A204.1 (cell line): Measurements from ENCODE around the gene BIN1.
"Not testable (repeated sequence)": the region's sequence is repeated elsewhere in the genome, so short reads cannot be mapped to it uniquely, and the experiment has no call there.

Experiments used
- FAIRE-seq: peaks from 2 replicates; lab custom pipeline; 2012; peaks lifted over from hg19 to GRCh38; lab: Jason Lieb, UNC

The BIN1 gene

GRCh38 chr2:127046579-127046978, 60.4 kb downstream of the BIN1 start:
- FAIRE-seq: no peak

GRCh38 chr2:127045792-127046501, 61.0 kb downstream of the BIN1 start:
- FAIRE-seq: no peak

GRCh38 chr2:127044977-127045661, 61.8 kb downstream of the BIN1 start:
- FAIRE-seq: no peak

- no peak for FAIRE-seq
These were observed 62.7 kb downstream of the BIN1 start for GRCh38 chr2:127044165-127044718.

GRCh38 chr2:127043367-127044164, 63.4 kb downstream of the BIN1 start:
- FAIRE-seq: no peak

GRCh38 chr2:127041259-127041970, 65.5 kb downstream of the BIN1 start:
- no peak for FAIRE-seq

- FAIRE-seq: no peak
These were observed 66.8 kb downstream of the BIN1 start for GRCh38 chr2:127040169-127040568.

GRCh38 chr2:127039387-127040031, 67.4 kb downstream of the BIN1 start:
- no peak for FAIRE-seq

GRCh38 chr2:127037476-127037875, 69.5 kb downstream of the BIN1 start:
- FAIRE-seq: no peak

GRCh38 chr2:127034883-127035611, 71.9 kb downstream of the BIN1 start:
- FAIRE-seq: no peak

- FAIRE-seq: no peak
These were observed 72.9 kb downstream of the BIN1 start for GRCh38 chr2:127034051-127034450.

- no peak for FAIRE-seq
These were observed 74.3 kb downstream of the BIN1 start for GRCh38 chr2:127032621-127033020.

- FAIRE-seq: no peak
These were observed 77.5 kb downstream of the BIN1 start for GRCh38 chr2:127029350-127030051.

GRCh38 chr2:127028745-127029144, 78.2 kb downstream of the BIN1 start:
- FAIRE-seq: not testable (repeated sequence)

- FAIRE-seq: no peak
These were observed 79.2 kb downstream of the BIN1 start for GRCh38 chr2:127027715-127028114.

- FAIRE-seq: no peak
These were observed 81.4 kb downstream of the BIN1 start for GRCh38 chr2:127025359-127026166.

- FAIRE-seq: no peak
These were observed 82.1 kb downstream of the BIN1 start for GRCh38 chr2:127024769-127025358.

GRCh38 chr2:127023504-127023903, 83.5 kb downstream of the BIN1 start:
- FAIRE-seq: no peak

- no peak for FAIRE-seq
These were observed 84.1 kb downstream of the BIN1 start for GRCh38 chr2:127022817-127023216.
